ENCODE data around the gene PIK3IP1. TPM values are rescaled to one million over a fixed set of nuclear protein-coding genes. Genes with fewer than 3 reads are reported as not detected.
A peak's percentile ranks its signal among the peaks of the same experiment; 100 is the strongest.

The PIK3IP1 gene
- total and polyA plus RNA-seq, 7 donors, result 2.0 to 11.6 (median 7.4) TPM

GRCh38 chr22:31260474-31260856 lies 31.8 kb downstream of the PIK3IP1 start:
- intact Hi-C loops (cut with DNase I), result no loop called here
- DNase-seq (no peak), ATAC-seq (no peak)
- Histone ChIP-seq H3K27me3 (ENCODE audit: insufficient read depth in 3 of 3, low read length in 2 of 3) (no peaks in the 10 kb centered on the region), H3K4me3 (no peak overlapping the region), H3K27ac (no peak overlapping the region), H3K4me1 (peaks cover 18% of the 10 kb centered on the region), H3K36me3 (ENCODE audit: insufficient read depth in 1 of 2, low read depth in 1 of 2) (peaks cover 0 to 73% of the 10 kb centered on the region in 2 donors), H3K9me3 (no peaks in the 10 kb centered on the region)
- TF ChIP-seq CTCF (IDR thresholded peaks at IDR 0.05), result no peak
- WGBS, 3 donors, result 95 to 99% (median 99%) methylated on average over 3 of the region's 3 CpGs

DNA sequence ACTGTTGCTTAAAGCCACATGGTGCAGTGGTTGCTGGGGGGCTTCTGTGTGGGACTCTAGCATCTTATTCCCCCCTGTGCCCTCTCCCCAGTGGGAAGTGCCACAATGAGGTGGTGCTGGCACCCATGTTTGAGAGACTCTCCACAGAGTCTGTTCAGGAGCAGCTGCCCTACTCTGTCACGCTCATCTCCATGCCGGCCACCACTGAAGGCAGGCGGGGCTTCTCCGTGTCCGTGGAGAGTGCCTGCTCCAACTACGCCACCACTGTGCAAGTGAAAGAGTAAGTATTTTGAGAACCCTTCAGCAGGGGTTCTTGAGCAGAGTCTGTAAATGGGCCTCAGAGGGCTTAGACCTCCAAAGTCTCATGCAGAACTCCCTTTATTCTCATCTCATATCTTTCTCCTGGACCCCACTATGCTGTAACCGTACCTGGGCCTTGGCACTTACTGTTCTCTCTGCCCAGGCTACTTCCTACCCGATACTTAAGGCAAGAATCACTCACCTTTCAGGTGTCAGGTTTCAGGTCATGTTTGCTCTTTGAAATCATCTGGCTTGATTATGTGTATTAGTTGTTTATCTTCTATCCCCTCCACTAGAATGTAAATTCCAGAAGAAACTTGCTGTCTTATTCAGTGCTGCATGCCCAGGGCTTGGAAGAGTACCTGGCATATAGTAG lies 32.4 kb downstream of the PIK3IP1 start:
- WGBS, 3 donors, result 73 to 88% (median 74%) methylated on average over 8 of the region's 8 CpGs
- no peak overlapping the region for H3K4me3 ChIP-seq
- peaks cover 0 to 70% of the 10 kb centered on the region in 2 donors for H3K36me3 ChIP-seq (ENCODE audit: insufficient read depth in 1 of 2, low read depth in 1 of 2)
- H3K27me3 ChIP-seq (ENCODE audit: insufficient read depth in 3 of 3, low read length in 2 of 3), result no peaks in the 10 kb centered on the region
- peaks cover 21% of the 10 kb centered on the region for H3K4me1 ChIP-seq
- DNase-seq, result no peak
- H3K9me3 ChIP-seq, result no peaks in the 10 kb centered on the region
- no peak for TF ChIP-seq CTCF (IDR thresholded peaks at IDR 0.05)
- no peak overlapping the region for H3K27ac ChIP-seq
- no peak for ATAC-seq
- intact Hi-C loops (cut with DNase I), result no loop called here

DNA sequence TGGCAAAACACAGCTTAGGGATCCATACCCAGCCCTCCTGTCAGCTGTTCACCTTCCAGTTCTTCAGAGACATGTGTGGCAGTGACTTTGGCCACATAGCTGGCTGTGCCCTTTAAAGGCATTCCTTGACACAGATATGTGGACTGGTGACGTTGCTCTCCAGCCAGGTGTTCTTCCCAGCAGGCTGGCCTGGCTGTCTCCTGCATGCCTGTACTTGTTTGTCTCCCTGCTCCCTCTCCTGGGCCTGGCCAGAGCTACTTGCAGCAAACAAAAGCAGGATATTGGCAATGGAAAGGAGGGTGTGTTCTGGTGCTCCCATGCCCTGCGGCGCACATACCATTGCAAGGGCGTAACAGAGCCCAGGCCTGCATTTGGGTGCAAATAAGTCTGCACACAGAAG lies 38.3 kb downstream of the PIK3IP1 start:
- Histone ChIP-seq H3K4me3 (peak overlapping the region; percentile 29), H3K36me3 (ENCODE audit: insufficient read depth in 1 of 2, low read depth in 1 of 2) (peaks cover 0 to 27% of the 10 kb centered on the region in 2 donors), H3K9me3 (no peaks in the 10 kb centered on the region), H3K4me1 (peaks cover 22% of the 10 kb centered on the region), H3K27me3 (ENCODE audit: insufficient read depth in 3 of 3, low read length in 2 of 3) (no peaks in the 10 kb centered on the region), H3K27ac (peak overlapping the region; percentile 62)
- peak; percentile 37 to 84 (median 66) for ATAC-seq
- 53 to 74% (median 54%) methylated on average over 4 of the region's 4 CpGs for WGBS, 3 donors
- DNase-seq, result peak in 1 of 2 donors; percentile 32
- intact Hi-C loops (cut with DNase I), result no loop called here
- no peak for TF ChIP-seq CTCF (IDR thresholded peaks at IDR 0.05)

DNA sequence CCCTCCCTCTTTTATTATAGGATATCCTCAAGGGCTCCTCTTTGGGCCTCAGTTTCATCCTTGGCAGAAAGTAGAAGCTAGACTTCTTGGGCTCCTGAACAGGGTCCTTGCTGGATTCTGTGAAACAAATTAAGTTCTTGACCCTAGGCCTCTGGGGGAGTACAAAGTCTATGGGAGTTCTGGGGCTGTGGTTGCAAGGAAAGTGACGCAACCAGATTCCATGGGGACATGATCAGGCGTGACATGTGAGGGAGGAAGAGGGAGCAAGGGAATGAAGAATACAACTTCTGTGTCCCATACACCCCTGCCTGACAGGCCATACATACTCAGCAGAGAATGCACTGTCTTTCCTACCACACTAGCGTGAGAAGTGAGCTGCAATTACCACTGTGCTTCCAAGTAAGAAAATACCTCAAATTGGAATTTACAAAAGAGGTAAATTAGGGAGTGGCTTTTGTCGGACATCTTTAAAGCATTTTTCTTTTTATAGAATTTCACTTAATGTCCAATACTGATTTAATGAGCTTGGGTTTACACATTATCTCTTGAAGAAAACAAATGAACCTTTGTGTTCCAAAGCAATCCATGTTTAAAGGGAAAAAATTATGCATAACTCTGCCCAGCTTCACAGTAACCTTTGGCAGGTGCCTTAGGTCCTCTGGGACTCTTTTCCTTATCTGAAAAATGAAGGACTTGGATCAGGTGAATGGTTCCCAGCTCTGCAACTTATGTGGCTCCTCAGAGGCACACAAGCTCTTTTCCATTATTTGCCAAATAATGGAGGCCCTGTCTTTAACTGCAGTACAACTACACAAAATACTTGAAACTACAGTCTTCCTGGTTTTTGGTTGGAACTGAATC lies 41.3 kb downstream of the PIK3IP1 start:
- ATAC-seq, result no peak
- DNase-seq, result no peak

More for the DNA sequence above, 41.3 kb downstream of the PIK3IP1 start:
- intact Hi-C loops (cut with DNase I), result no loop called here
- H3K4me1 ChIP-seq, result peaks cover 37% of the 10 kb centered on the region
- TF ChIP-seq CTCF (IDR thresholded peaks at IDR 0.05), result no peak
- peak overlapping the region; percentile 74 for H3K4me3 ChIP-seq
- peak overlapping the region; percentile 30 for H3K27ac ChIP-seq
- peaks cover 0 to 13% of the 10 kb centered on the region in 2 donors for H3K36me3 ChIP-seq (ENCODE audit: insufficient read depth in 1 of 2, low read depth in 1 of 2)
- WGBS, 3 donors, result 86 to 89% (median 87%) methylated on average over 4 of the region's 4 CpGs
- no peaks in the 10 kb centered on the region for H3K9me3 ChIP-seq
- no peaks in the 10 kb centered on the region for H3K27me3 ChIP-seq (ENCODE audit: insufficient read depth in 3 of 3, low read length in 2 of 3)

All from psoas muscle (tissue), 8 donors.